Stimulated activated naive CD8-positive, alpha-beta T cell treated with anti-CD3 and anti-CD28 coated beads, Interleukin-15, amount 100 ng/mL, for 72 hours (primary cell): ENCODE results near the gene FAM174C.

ENCODE experiments used
- ATAC-seq: fragments of 150-1000 bp; cut with Tn5 transposase; 2 replicates; pipeline ENCODE4 v1.10.0; 2021; ENCODE audit warnings: mild to moderate bottlenecking, moderate library complexity
- DNase-seq, 2 donors: peaks; one replicate each; pipeline ENCODE4 v3.0.0; 2021 to 2022
- H3K27ac Mint-ChIP-seq, 2 donors: one replicate each; pipeline ENCODE4 v1.8.0; 2022; ENCODE audit warnings: mild to moderate bottlenecking in 2 of 2, mixed read lengths in 2 of 2, moderate library complexity in 2 of 2
- H3K27me3 Mint-ChIP-seq: one replicate; pipeline ENCODE4 v1.8.0; 2022; ENCODE audit warnings: mixed read lengths
- H3K4me1 Mint-ChIP-seq: one replicate; pipeline ENCODE4 v1.8.0; 2022; ENCODE audit warnings: mild to moderate bottlenecking, mixed read lengths
- H3K4me3 Mint-ChIP-seq, 2 donors: one replicate each; pipeline ENCODE4 v1.8.0; 2022; ENCODE audit warnings: mild to moderate bottlenecking in 2 of 2, mixed read lengths in 2 of 2, moderate library complexity in 1 of 2
- H3K9me3 Mint-ChIP-seq, 2 donors: one replicate each; pipeline ENCODE4 v1.8.0; 2022; ENCODE audit warnings: mixed read lengths in 2 of 2

FAM174C gene

DNA sequence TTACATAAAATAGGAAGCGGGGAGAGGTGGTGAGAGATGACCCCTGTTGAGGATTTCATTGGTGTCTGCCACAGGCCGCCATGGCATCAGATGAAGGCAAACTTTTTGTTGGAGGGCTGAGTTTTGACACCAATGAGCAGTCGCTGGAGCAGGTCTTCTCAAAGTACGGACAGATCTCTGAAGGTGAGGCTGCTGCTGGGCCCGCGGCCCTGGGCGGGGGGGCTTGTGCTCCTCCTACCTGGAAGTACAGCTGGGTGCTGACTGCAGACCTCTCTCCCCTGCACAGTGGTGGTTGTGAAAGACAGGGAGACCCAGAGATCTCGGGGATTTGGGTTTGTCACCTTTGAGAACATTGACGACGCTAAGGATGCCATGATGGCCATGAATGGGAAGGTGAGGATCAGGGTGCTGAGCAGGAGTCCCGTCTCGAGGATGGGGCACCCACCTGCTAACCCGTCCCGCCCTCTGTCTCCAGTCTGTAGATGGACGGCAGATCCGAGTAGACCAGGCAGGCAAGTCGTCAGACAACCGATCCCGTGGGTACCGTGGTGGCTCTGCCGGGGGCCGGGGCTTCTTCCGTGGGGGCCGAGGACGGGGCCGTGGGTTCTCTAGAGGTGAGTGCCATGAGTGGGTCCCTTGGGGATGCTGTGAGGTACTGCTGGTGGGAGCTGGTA, 4.3 kb upstream of the FAM174C start:
- DNase-seq = no peak
- Mint-ChIP-seq H3K27me3 (no peaks in the 10 kb centered on the region), H3K27ac (peak overlapping the region; percentile 88 to 99), H3K4me1 (peaks cover 83% of the 10 kb centered on the region), H3K4me3 (peak overlapping the region; percentile 95 to 99), H3K9me3 (no peaks in the 10 kb centered on the region)
- no peak for ATAC-seq

DNA sequence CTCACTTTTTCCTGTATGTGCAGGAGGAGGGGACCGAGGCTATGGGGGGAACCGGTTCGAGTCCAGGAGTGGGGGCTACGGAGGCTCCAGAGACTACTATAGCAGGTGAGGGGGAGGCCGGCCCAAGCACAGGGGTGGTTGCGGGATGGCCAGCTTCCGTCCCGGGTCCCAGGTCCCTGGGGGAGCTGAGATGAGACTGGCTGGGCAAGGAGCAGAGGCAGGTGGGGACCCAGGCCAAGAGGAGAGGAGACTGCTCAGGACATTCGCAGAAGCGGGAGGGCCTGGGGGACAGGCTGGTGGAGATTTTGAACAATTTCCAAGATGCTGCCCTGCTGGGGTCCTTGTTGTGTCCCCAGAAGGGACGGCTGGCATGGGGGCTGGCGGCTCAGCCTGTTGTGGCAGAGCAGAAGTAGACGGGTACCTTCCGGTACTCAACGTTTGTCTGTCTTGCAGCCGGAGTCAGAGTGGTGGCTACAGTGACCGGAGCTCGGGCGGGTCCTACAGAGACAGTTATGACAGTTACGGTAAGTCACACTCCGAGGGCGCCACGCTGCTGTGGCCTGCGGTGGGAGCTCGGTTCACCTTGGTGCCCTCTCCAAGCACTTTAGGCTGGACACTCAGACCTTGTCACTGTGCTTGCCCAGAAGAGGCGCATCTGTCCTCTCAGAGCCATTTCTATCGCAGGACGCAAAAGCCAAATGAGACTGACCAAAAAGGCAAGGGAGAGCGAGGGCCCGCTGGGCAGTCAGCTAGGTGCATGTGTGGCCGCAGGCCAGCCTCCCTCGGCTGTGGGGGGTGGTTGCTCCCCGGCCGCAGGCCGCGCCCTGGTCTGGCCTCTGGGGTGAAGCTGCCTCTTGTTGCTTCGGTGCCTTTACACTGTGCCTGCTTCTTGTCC, 3.6 kb upstream of the FAM174C start:
- DNase-seq (no peak), ATAC-seq (no peak)
- peak overlapping the region; percentile 95 to 99 for H3K4me3 Mint-ChIP-seq

DNA sequence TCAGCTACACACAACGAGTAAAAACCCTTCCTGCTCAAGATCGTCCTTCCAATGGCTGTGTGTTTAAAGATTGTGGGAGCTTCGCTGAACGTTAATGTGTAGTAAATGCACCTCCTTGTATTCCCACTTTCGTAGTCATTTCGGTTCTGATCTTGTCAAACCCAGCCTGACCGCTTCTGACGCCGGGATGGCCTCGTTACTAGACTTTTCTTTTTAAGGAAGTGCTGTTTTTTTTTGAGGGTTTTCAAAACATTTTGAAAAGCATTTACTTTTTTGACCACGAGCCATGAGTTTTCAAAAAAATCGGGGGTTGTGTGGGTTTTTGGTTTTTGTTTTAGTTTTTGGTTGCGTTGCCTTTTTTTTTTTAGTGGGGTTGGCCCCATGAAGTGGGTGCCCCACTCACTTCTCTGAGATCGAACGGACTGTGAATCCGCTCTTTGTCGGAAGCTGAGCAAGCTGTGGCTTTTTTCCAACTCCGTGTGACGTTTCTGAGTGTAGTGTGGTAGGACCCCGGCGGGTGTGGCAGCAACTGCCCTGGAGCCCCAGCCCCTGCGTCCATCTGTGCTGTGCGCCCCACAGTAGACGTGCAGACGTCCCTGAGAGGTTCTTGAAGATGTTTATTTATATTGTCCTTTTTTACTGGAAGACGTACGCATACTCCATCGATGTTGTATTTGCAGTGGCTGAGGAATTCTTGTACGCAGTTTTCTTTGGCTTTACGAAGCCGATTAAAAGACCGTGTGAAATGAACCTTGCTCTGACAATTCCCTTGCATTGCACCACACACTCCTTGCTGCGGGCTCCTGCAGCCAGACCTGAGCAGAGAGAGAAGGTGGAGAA, 2.7 kb upstream of the FAM174C start:
- ATAC-seq (no peak), DNase-seq (no peak)
- Mint-ChIP-seq H3K4me1 (peaks cover 87% of the 10 kb centered on the region), H3K27me3 (no peaks in the 10 kb centered on the region), H3K4me3 (peak overlapping the region; percentile 10 to 32), H3K27ac (peak overlapping the region; percentile 25 to 65), H3K9me3 (no peaks in the 10 kb centered on the region)

More for the DNA sequence above, 3.6 kb upstream of the FAM174C start:
- no peaks in the 10 kb centered on the region for H3K9me3 Mint-ChIP-seq
- H3K27ac Mint-ChIP-seq = peak overlapping the region; percentile 46 to 99
- H3K27me3 Mint-ChIP-seq = no peaks in the 10 kb centered on the region
- peaks cover 85% of the 10 kb centered on the region for H3K4me1 Mint-ChIP-seq

DNA sequence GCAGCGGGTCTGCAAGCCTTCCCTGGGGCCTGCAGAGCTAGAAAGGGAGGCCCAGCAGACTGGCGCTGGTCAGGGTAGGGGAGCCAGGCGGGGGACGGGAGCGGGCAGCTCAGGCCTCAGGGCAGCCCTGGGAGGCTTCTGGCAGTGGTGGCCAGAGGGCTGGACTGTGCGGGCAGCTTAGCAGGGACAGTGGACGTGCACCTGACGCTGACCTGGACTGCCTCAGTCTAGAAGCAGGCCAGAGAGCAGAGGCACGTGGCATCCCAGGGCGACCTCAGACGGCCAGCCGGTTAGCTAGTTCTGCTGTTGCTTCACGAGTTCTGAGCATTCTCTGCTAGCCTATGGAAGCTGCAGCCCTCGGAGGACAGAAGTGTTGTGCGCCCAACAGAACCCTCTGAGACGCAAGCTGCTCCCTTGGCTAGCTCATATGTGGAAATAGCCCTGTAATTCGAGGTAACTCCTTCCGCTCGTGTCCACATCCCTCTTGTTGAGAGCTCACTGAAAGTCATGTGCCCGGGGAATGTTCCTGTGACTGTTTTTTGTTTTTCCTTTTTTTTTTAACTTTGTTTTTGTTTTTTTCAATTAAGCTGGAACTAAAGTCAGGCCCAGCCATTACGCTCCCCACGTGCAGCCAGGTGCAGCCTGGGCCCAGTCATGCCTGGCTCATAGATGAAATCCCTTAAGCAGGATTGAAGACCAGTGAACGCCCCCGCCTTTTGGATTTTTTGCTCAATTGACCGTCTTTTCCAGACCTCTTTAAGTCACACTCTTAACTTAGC, 1.9 kb upstream of the FAM174C start:
- Mint-ChIP-seq H3K27me3 (no peaks in the 10 kb centered on the region), H3K9me3 (no peaks in the 10 kb centered on the region), H3K4me3 (peak overlapping the region; percentile 82 to 83), H3K4me1 (peaks cover 86% of the 10 kb centered on the region), H3K27ac (peak overlapping the region in 1 of 2 donors; percentile 64)
- ATAC-seq (no peak), DNase-seq (no peak)

GRCh38 chr19:1274081-1274851, 1.1 kb upstream of the FAM174C start:
- H3K4me1 Mint-ChIP-seq = peaks cover 84% of the 10 kb centered on the region
- no peak for DNase-seq
- H3K4me3 Mint-ChIP-seq = peak overlapping the region; percentile 82 to 83

GRCh38 chr19:1274852-1275259, 474 bp upstream of the FAM174C start:
- ATAC-seq (peak; percentile 1), DNase-seq (no peak)
- Mint-ChIP-seq H3K27ac (peak overlapping the region in 1 of 2 donors; percentile 54), H3K27me3 (no peaks in the 10 kb centered on the region), H3K9me3 (no peaks in the 10 kb centered on the region), H3K4me1 (peaks cover 89% of the 10 kb centered on the region), H3K4me3 (peak overlapping the region; percentile 82 to 83)

More at GRCh38 chr19:1274081-1274851, 1.1 kb upstream of the FAM174C start:
- Mint-ChIP-seq H3K9me3 (no peaks in the 10 kb centered on the region), H3K27me3 (no peaks in the 10 kb centered on the region), H3K27ac (peak overlapping the region in 1 of 2 donors; percentile 64)
- no peak for ATAC-seq

GRCh38 chr19:1275976-1276627, 772 bp downstream of the FAM174C start:
- ATAC-seq = no peak
- Mint-ChIP-seq H3K4me1 (peaks cover 84% of the 10 kb centered on the region), H3K9me3 (no peaks in the 10 kb centered on the region), H3K4me3 (peak overlapping the region; percentile 78 to 81), H3K27ac (peak overlapping the region; percentile 93 to 95), H3K27me3 (no peaks in the 10 kb centered on the region)
- DNase-seq = no peak

DNA sequence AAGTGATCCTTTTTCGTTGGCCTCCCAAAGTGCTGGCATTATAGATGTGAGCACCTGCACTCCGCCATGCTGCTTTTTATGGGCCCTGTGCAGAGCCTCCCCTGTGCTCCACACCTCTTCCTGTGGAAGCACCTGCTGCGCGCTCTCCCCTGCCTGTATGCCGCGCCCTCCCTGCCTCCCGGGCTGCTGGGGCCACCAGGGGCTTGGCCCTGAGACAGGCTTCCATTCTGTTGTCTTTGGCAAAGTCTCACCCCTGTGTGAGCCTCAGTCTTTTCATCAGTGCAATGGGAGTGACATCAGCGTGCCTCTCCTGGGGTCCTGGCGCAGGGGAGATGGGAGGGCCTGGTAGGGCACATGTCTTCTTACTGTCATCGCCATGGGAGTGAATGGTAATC, 1.3 kb downstream of the FAM174C start:
- H3K27ac Mint-ChIP-seq = peak overlapping the region; percentile 79 to 93
- DNase-seq = no peak
- H3K9me3 Mint-ChIP-seq = no peaks in the 10 kb centered on the region
- H3K4me3 Mint-ChIP-seq = peak overlapping the region; percentile 78 to 81
- H3K27me3 Mint-ChIP-seq = peaks cover 3% of the 10 kb centered on the region
- H3K4me1 Mint-ChIP-seq = peaks cover 79% of the 10 kb centered on the region
- ATAC-seq = no peak

DNA sequence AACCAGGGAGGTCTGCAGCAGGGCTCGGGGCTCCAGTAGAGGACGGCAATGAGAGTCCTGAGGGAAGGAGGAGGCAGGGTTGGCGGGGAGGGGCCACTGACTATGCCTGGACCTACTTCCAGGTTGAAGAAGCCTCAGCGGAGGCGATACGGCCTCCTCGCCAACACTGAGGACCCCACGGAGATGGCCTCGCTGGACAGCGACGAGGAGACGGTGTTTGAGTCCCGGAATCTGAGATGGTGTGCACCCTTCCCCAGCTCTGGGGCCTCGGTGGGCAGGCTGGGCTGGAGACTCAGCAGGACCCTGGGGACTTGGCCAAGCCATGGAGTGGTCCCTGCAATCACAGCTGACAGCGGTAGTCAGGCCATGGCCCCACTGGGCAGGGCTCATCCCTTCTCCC, 1.7 kb downstream of the FAM174C start:
- H3K27me3 Mint-ChIP-seq = peaks cover 7% of the 10 kb centered on the region
- H3K4me3 Mint-ChIP-seq = peak overlapping the region; percentile 78 to 81
- ATAC-seq = no peak
- H3K4me1 Mint-ChIP-seq = peaks cover 74% of the 10 kb centered on the region
- no peak for DNase-seq
- H3K27ac Mint-ChIP-seq = peak overlapping the region; percentile 79 to 93
- H3K9me3 Mint-ChIP-seq = no peaks in the 10 kb centered on the region

DNA sequence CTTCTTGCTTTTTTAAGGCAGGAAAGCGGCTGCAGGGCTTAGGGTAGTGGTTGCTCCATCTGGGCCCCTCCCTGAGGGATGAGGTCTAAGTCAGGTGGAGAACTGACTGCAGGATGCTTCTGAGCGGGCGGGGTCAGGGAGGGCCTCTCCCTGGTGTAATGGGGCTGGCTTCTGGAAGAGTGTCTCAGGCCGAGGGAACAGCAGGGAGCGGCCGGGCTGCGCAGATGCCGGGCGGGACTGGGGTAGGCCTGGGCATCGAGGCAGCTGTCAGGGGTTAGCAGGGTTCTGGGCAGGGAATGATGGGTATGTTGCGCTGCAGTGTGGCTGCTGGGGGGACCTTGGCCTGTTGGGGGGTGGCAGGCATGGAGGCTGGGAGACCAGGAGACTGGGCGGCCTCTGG, 2.7 kb downstream of the FAM174C start:
- DNase-seq = no peak
- Mint-ChIP-seq H3K4me1 (peaks cover 64% of the 10 kb centered on the region), H3K27me3 (peaks cover 7% of the 10 kb centered on the region), H3K4me3 (peak overlapping the region; percentile 3 to 39), H3K9me3 (no peaks in the 10 kb centered on the region), H3K27ac (no peak overlapping the region)
- ATAC-seq = no peak

DNA sequence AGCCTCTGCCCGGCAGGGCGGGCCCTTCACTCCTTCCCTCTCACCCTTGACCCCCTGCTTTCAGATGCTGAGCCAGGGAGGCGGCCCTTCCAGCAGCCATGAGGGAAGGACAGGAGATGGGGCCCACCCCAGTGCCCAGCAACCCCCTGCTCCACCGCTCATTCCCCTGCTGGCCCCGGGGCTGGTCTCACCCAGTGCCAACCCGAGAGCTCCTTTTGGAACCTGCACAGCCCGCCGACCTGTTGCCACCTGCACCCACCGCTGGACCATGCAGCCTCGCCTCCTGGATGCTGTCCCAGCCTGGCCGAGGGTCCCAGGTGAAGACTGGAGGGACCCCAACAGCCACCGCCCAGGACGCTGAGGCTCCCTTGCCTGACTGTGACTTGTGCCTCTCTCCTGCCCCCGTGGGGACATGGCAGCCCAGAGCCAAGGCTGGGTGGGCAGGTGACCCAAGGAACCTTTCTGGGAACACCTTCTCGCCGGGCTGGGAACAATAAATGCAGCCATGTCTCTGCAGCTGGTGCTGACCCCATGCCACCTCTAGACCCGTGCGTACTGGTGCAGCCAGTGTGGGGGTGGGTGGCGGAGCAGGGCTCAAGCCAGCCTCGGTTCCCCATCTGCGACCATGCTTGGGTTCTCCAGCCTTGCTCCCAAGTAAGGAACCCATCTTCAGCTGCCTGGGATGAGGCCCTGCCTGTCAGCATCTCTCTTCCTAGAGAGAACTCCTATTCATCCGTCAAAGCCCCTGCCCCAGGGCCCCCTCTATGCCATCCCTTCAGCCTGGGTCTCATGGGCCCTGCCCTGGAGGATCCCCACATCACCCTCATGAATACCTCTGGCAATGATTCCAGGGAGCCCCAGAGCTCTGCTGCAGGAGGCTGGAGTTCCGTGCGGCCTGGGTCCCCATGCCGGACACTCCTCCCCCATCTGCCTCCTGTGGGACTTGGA, 3.7 kb downstream of the FAM174C start:
- H3K27me3 Mint-ChIP-seq = peaks cover 12% of the 10 kb centered on the region
- H3K27ac Mint-ChIP-seq = peak overlapping the region in 1 of 2 donors; percentile 74
- ATAC-seq (no peak), DNase-seq (no peak)
- peak overlapping the region in 1 of 2 donors; percentile 33 for H3K4me3 Mint-ChIP-seq
- H3K4me1 Mint-ChIP-seq = peaks cover 55% of the 10 kb centered on the region
- H3K9me3 Mint-ChIP-seq = no peaks in the 10 kb centered on the region

DNA sequence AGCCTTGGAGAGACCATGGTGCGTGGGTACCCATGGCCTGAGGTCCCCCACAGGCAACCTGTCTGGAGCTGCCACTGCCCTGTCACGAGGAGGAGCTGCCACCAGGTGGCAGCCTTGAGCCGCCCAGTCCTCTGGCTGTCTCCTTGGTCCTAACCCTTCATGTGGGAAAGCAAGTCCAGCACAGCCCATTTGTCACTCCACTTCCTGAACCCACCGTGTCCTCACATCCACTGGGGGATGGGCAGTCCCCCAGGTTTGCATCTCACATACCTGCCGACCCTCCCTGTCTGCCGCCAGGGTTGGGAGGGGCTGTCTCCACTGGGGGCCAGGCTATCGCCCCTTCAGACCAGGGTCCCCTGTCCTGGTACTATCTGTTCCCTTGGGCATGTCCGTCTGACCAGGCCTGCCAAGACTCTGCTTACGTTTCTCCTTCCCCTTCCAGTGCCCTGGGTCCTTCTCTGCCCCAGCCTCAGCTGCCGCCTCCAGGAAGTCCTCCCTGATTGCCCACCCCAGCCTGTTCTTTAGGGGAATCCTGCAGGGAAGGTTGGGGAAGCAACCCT, 4.5 kb downstream of the FAM174C start:
- Mint-ChIP-seq H3K27me3 (peaks cover 21% of the 10 kb centered on the region), H3K27ac (no peak overlapping the region), H3K4me3 (peak overlapping the region in 1 of 2 donors; percentile 17), H3K4me1 (peaks cover 48% of the 10 kb centered on the region), H3K9me3 (no peaks in the 10 kb centered on the region)
- peak; percentile 6 for ATAC-seq
- DNase-seq = peak; percentile 82 to 83
